Large intestine (tissue), 12 donors: Measurements from ENCODE around the gene ASXL3. TPM values are rescaled to one million over a fixed set of nuclear protein-coding genes. Genes with fewer than 3 reads are reported as not detected.
A peak's percentile ranks its signal among the peaks of the same experiment; 100 is the strongest.

Experiments
- DNase-seq, 2 donors: peaks; one replicate each; pipeline versions ENCODE4 v3.0.0 to v3.0.0-alpha.2; 2013
- H3K27ac ChIP-seq: one replicate; pipeline ENCODE4 v1.5.1; 2013; ENCODE audit warnings: low read length
- H3K27me3 ChIP-seq: 2 replicates; pipeline ENCODE4 v1.6.1; 2013; ENCODE audit warnings: low read length; ENCODE audit not compliant: control insufficient read depth, insufficient read depth
- H3K36me3 ChIP-seq: 2 replicates; pipeline ENCODE4 v1.6.1; 2013; ENCODE audit warnings: low read length; ENCODE audit not compliant: control insufficient read depth, insufficient read depth
- H3K4me1 ChIP-seq: one replicate; pipeline ENCODE4 v1.6.1; 2013; ENCODE audit warnings: low read length; ENCODE audit not compliant: control insufficient read depth, insufficient read depth
- H3K4me3 ChIP-seq: one replicate; pipeline ENCODE4 v1.5.1; 2013; ENCODE audit warnings: low read length
- H3K9me3 ChIP-seq: one replicate; pipeline ENCODE4 v1.6.1; 2013; ENCODE audit warnings: mild to moderate bottlenecking, low read depth, low read length, moderate library complexity; ENCODE audit not compliant: control insufficient read depth
- WGBS: methylation state at CpG from one replicate; pipeline ENCODE4 v1.1.5; 2013; ENCODE audit warnings: low lambda C conversion rate; ENCODE audit not compliant: insufficient coverage; 5-methylcytosine and 5-hydroxymethylcytosine counted together
- long read RNA-seq, 11 donors: transcript quantifications; one replicate each; lab custom pipeline, GENCODE V29; 2026
- polyA plus RNA-seq: library from polyadenylated mRNA; unstranded; fragments of 120-200 nt; gene quantifications from one replicate; pipeline ENCODE4 v1.2.1, GENCODE V29; 2013

Gene ASXL3
- polyA plus RNA-seq = 2.7 TPM
- long read RNA-seq, donor 1 = 0 reads
- long read RNA-seq, donor 2 = 0 reads
- long read RNA-seq, donor 3 = 0 reads
- long read RNA-seq, donor 4 = 0 reads
- long read RNA-seq, donor 5 = 0 reads
- long read RNA-seq, donor 6 = 0 reads
- long read RNA-seq, donor 7 = 0 reads
- long read RNA-seq, donor 8 = 0 reads
- long read RNA-seq, donor 9 = 0 reads
- long read RNA-seq, donor 10 = 0 reads
- long read RNA-seq, donor 11 = 0 reads

DNA sequence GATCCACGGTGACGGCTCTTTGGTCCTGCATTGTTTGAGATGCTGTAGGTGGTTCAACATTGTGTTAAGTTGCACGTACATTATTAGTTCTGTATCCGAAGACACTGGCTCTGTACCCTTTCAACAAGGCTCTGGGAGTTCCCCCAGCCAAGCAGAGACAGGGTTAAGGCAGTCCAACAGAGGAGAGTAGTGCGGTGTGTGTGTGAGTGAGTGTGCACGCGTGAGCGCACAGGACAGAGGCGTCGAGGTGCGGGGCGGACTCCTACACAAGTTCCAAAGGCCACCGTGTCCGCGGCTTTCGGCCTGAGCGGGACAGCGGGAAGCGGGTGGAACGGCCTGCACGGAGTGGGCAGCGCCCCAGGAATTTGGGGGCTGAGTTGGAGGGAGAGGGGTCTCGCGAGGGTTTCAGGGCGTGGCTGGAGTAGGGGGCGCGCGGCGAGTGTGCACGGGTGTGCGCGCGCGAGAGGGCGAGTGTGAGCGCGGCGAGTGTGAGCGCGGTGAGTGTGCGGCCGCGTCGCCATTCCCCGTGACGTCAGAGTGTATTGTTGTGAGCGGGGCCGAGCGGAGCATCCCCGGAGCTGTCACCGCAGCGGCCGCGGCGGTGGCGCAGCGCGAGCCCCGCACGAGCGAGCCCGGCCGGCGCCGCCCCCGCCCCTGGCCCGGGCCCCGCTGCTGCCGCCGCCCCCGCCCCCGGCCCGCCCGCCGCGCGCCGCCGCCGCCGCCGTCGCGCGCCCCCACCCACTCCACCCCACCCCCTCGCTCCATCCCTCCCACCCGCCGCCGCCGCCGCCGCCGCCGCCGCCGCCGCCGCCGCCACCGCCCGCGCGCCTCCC lies at the start of gene ASXL3:
ASXL3 (plus strand) TSS at position 535 of the 833 bp plus-strand sequence. CDS start 413 bp downstream, outside the sequence.
- H3K9me3 ChIP-seq = no peaks in the 10 kb centered on the region
- H3K27me3 ChIP-seq = no peaks in the 10 kb centered on the region
- no CpG with 5 or more reads among the region's 103 CpGs for WGBS
- peak within 1 kb of the TSS; percentile 89 for H3K27ac ChIP-seq
- DNase-seq = peak; percentile 55 to 84
- H3K36me3 ChIP-seq = no peaks in the 10 kb centered on the region
- peak within 1 kb of the TSS; percentile 91 for H3K4me3 ChIP-seq
- H3K4me1 ChIP-seq = no peaks in the 10 kb centered on the region

DNA sequence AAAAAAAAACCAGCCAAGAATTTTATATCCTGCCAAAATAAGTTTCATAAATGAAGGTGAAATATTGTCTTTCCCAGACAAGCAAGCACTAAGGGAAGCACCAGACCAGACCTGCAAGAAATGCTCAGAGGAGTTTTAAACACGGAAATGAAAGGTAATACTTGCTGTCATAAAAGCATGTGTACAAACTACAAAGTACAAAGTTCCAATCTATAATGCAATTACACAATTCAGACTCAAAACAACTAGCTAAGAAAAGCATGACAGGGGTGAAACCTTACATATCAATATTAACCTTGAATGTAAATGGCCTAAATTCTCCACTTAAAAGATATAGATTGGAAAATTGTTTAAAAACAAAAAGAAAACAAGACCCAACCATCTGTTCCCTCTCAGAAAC lies 45.0 kb upstream of the ASXL3 start:
- H3K27ac ChIP-seq = peak overlapping the region; percentile 48

DNA sequence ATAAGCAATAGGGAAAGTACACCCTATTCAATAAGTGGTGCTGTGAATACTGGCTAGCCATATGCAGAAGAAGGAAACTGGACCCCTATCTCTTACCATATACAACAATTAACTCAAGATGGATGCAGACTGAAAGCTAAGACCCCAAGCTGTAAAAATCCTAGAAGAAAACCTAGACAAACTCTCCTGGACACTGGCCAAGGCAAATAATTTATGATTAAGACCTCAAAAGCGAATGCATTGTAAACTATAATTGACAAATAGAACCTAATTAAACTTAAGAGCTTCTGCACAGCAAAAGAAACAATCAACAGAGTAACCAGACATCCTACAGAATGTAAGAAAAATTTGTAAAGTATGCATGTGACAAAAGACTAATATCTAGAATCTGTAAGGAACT lies 41.1 kb upstream of the ASXL3 start:
- no peak for DNase-seq
- WGBS = 89% methylated on average over 1 of the region's 1 CpG
- Histone ChIP-seq H3K4me3 (no peak overlapping the region), H3K27me3 (no peaks in the 10 kb centered on the region), H3K9me3 (peaks cover 10% of the 10 kb centered on the region), H3K27ac (no peak overlapping the region), H3K4me1 (no peaks in the 10 kb centered on the region), H3K36me3 (no peaks in the 10 kb centered on the region)

More for the DNA sequence above, 45.0 kb upstream of the ASXL3 start:
- no peaks in the 10 kb centered on the region for H3K36me3 ChIP-seq
- H3K4me1 ChIP-seq = no peaks in the 10 kb centered on the region
- DNase-seq = peak; percentile 57 to 86
- peaks cover 10% of the 10 kb centered on the region for H3K9me3 ChIP-seq
- H3K27me3 ChIP-seq = no peaks in the 10 kb centered on the region
- no CpG with 5 or more reads among the region's 1 CpG for WGBS
- H3K4me3 ChIP-seq = no peak overlapping the region

DNA sequence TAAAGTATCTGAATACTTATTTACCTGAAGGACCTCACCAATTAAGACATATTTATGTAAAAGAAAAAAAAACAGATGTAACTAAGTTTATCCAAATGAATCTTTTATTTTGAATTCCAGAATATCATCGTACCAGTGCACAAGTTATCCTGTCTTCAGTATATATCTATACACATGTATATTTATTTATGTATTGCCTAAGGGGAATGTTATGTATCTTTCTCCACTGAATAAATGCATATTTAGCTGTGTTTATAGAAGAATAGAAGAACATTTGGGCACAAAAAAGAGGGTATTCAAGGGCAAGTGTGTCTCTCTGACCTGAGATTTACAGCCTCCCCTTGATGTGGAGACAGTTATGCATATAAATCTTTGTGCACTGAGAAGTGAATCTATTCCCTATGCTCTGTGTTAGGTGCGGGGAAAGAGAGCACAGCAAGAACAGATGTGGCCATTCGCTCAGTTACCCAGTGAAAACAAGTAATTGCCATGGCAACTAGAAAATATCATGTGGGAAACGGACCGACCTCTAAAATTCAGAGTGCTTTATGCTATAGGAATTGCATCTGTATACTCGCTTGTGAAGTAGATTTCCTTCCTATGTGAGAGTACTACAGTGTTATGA lies 39.5 kb upstream of the ASXL3 start:
- H3K27ac ChIP-seq = no peak overlapping the region
- DNase-seq = no peak
- H3K36me3 ChIP-seq = no peaks in the 10 kb centered on the region
- no peaks in the 10 kb centered on the region for H3K27me3 ChIP-seq
- WGBS = 92% methylated on average over 5 of the region's 6 CpGs
- H3K4me3 ChIP-seq = no peak overlapping the region
- peaks cover 9% of the 10 kb centered on the region for H3K9me3 ChIP-seq
- no peaks in the 10 kb centered on the region for H3K4me1 ChIP-seq

DNA sequence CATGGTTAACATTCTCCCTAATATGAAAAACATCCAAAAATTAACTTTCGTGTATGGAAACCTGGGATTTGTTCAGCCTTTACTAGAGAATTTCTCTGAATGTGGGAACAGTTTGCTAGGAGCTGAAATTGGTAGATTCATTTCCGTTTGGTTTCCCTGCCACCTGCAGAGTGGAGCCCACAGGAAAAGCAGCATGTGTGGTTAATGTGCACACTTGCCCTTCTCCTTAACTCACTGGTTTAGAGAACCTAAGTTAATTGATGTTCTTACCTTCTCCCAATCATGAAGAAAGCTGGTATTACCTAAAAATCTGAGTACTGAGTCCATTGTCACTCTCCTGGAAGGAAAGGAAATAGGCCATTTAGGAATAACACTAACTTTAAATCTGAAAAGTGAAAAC lies 37.6 kb upstream of the ASXL3 start:
- 83% methylated on average over 1 of the region's 2 CpGs for WGBS
- DNase-seq = no peak

DNA sequence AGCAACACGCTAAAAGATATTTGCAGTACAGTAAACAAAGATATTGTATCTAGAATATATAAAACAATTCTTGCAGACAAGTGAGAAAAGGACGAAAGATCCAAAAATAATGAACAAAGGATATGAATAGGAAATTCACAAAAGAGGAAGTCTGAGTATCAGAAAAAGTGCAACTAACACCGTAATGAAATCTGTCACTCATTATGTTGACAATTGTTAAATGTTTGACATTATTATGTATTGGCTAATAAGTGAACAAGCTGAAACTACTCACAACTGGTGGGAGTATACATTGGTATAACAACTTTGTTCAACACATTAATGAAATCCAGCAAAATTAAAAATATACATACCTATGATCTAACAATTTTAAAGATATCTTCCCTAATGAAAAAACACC lies 36.7 kb upstream of the ASXL3 start:
- Histone ChIP-seq H3K36me3 (no peaks in the 10 kb centered on the region), H3K9me3 (no peaks in the 10 kb centered on the region), H3K4me1 (no peaks in the 10 kb centered on the region), H3K27me3 (no peaks in the 10 kb centered on the region), H3K4me3 (no peak overlapping the region), H3K27ac (no peak overlapping the region)
- WGBS = 87% methylated on average over 2 of the region's 3 CpGs
- DNase-seq = no peak

More for the DNA sequence above, 37.6 kb upstream of the ASXL3 start:
- Histone ChIP-seq H3K4me3 (no peak overlapping the region), H3K9me3 (no peaks in the 10 kb centered on the region), H3K4me1 (no peaks in the 10 kb centered on the region), H3K36me3 (no peaks in the 10 kb centered on the region), H3K27me3 (no peaks in the 10 kb centered on the region), H3K27ac (no peak overlapping the region)

DNA sequence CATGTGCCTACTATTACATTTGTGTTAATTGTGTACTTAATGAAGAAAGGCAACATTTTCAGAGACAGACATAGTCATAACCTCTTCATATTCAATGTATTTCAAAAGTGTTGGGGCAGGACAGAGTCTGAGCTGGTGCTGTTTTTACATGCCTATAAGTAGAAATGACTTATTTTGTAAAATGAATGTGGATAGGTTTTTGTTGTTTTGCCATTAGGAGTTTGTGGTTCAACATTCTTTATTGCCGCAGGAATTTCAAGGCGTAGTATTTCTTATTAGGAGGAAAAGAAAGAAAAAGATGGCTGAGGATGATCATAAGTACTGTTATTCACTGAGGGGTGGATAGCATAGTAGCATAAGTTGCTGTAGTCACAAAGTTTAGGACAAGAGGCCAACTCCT lies 21.2 kb upstream of the ASXL3 start:
- DNase-seq = no peak
- Histone ChIP-seq H3K4me1 (no peaks in the 10 kb centered on the region), H3K27ac (no peak overlapping the region), H3K36me3 (no peaks in the 10 kb centered on the region), H3K9me3 (no peaks in the 10 kb centered on the region), H3K27me3 (no peaks in the 10 kb centered on the region), H3K4me3 (no peak overlapping the region)
- no CpG with 5 or more reads among the region's 2 CpGs for WGBS

DNA sequence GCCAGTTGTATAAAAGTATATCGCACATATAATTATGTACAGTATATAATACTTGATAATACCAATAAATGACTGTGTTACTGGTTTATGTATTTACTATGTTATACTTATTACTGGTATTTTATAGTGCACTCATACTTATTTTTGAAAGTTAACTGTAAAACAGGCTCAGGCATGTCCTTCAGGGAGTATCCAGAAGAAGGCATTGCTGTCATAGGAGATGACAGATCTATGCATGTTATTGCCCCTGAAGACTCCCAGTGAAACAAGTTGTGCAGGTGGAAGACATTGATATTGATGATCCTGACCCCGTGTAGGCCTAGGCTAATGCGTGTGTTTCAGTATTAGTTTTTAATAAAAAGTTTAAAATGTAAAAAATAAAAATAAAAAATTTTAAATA lies 20.3 kb upstream of the ASXL3 start:
- no peaks in the 10 kb centered on the region for H3K36me3 ChIP-seq
- no peaks in the 10 kb centered on the region for H3K9me3 ChIP-seq
- no peaks in the 10 kb centered on the region for H3K4me1 ChIP-seq
- no peak overlapping the region for H3K4me3 ChIP-seq
- no peak for DNase-seq
- 89% methylated on average over 2 of the region's 3 CpGs for WGBS
- no peak overlapping the region for H3K27ac ChIP-seq
- no peaks in the 10 kb centered on the region for H3K27me3 ChIP-seq

DNA sequence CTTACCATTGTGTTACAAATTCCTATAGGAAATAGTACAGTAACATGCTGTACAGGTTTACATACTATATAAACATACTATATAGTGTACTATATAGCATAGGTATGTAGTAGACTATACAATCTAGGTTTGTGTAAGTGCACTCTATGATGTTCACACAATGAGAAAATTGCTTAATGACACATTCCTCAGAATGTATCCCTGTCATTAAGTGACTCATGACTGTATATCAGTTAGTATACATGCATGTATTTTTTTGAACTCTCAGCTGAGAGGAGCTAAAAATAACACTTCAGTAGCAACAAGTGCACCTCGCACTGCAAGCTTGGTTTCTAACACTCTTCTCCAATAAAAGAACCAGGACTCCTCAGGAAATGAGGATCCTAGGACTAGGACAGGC lies 19.5 kb upstream of the ASXL3 start:
- no peaks in the 10 kb centered on the region for H3K36me3 ChIP-seq
- no peaks in the 10 kb centered on the region for H3K9me3 ChIP-seq
- no peak overlapping the region for H3K4me3 ChIP-seq
- WGBS = no CpG with 5 or more reads among the region's 1 CpG
- no peaks in the 10 kb centered on the region for H3K4me1 ChIP-seq
- DNase-seq = peak in 1 of 2 donors; percentile 6
- H3K27ac ChIP-seq = no peak overlapping the region
- no peaks in the 10 kb centered on the region for H3K27me3 ChIP-seq

DNA sequence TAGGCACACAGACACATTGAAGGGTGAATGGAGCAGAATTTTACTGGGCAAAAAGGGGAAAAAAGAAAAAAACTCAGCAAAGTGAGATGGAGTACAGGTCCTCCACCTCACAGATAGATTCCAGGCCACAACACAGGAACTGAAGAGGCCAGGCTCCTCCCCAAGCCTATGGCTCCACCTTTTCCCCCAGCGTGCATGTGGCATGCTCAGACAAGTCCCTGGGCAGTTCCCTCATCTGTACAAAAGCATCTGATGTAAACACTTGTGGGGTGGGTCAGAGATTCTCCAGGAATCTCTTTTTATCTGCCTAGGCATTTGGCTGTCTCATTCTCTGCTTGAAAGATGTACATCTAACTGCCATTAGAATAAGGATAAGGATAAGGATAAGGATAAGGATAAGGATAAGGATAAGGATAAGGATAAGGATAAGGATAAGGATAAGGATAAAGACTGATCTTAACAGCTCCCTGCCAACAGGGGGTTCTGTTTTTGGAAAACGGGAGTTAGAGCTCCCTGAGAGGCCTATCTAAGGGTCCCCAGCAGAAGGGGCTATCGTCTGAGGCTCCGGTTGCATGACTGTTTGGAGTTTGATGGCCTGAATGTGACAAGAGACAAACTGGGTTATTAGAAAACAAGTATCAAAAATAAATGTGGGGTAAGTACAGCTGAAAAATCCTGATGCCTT lies 17.2 kb upstream of the ASXL3 start:
- H3K4me1 ChIP-seq = no peaks in the 10 kb centered on the region
- H3K27ac ChIP-seq = no peak overlapping the region
- no peaks in the 10 kb centered on the region for H3K27me3 ChIP-seq
- WGBS = no CpG with 5 or more reads among the region's 4 CpGs
- H3K36me3 ChIP-seq = no peaks in the 10 kb centered on the region
- H3K4me3 ChIP-seq = no peak overlapping the region
- no peaks in the 10 kb centered on the region for H3K9me3 ChIP-seq
- DNase-seq = peak in 1 of 2 donors; percentile 1
